ENCODE results near the gene VEGFB.

Gene VEGFB

GRCh38 chr11:64283092-64283491, 48.7 kb downstream of the VEGFB start:
- DNase-seq (ENCODE audit: low read depth in 2 of 2), result no peak

GRCh38 chr11:64284048-64284961, 49.9 kb downstream of the VEGFB start, which contains the start of gene BAD:
BAD (minus strand) TSS chr11:64284665; CDS start chr11:64284368, 297 bp downstream.
- peak; percentile 86 to 91 for DNase-seq (ENCODE audit: low read depth in 2 of 2)

GRCh38 chr11:64284962-64285884, 50.8 kb downstream of the VEGFB start, which contains the start of gene GPR137:
GPR137 (plus strand) TSS chr11:64285848; CDS start chr11:64286525, 677 bp downstream.
- DNase-seq (ENCODE audit: low read depth in 2 of 2), result peak; percentile 90 to 91

GRCh38 chr11:64285885-64286800, 51.8 kb downstream of the VEGFB start:
- DNase-seq (ENCODE audit: low read depth in 2 of 2), result no peak

GRCh38 chr11:64286801-64287159, 52.4 kb downstream of the VEGFB start:
- DNase-seq (ENCODE audit: low read depth in 2 of 2), result no peak

- DNase-seq (ENCODE audit: low read depth in 2 of 2), result no peak
Observed at GRCh38 chr11:64287676-64288352, 53.4 kb downstream of the VEGFB start.

- no peak for DNase-seq (ENCODE audit: low read depth in 2 of 2)
Observed at GRCh38 chr11:64288353-64288750, 54.0 kb downstream of the VEGFB start.
